HG02840 (cell line): Measurements from ENCODE around the gene C5orf22.
"Not testable (repeated sequence)": the region's sequence is repeated elsewhere in the genome, so short reads cannot be mapped to it uniquely, and the experiment has no call there.

Source experiments
- ATAC-seq: cut with Tn5 transposase; IDR thresholded peaks from one replicate; pipeline ENCODE4 v1.9.1; 2021; ENCODE audit warnings: mild to moderate bottlenecking, moderate library complexity, moderate number of reproducible peaks; ENCODE audit not compliant: unreplicated experiment, low FRiP score

C5orf22 gene

DNA sequence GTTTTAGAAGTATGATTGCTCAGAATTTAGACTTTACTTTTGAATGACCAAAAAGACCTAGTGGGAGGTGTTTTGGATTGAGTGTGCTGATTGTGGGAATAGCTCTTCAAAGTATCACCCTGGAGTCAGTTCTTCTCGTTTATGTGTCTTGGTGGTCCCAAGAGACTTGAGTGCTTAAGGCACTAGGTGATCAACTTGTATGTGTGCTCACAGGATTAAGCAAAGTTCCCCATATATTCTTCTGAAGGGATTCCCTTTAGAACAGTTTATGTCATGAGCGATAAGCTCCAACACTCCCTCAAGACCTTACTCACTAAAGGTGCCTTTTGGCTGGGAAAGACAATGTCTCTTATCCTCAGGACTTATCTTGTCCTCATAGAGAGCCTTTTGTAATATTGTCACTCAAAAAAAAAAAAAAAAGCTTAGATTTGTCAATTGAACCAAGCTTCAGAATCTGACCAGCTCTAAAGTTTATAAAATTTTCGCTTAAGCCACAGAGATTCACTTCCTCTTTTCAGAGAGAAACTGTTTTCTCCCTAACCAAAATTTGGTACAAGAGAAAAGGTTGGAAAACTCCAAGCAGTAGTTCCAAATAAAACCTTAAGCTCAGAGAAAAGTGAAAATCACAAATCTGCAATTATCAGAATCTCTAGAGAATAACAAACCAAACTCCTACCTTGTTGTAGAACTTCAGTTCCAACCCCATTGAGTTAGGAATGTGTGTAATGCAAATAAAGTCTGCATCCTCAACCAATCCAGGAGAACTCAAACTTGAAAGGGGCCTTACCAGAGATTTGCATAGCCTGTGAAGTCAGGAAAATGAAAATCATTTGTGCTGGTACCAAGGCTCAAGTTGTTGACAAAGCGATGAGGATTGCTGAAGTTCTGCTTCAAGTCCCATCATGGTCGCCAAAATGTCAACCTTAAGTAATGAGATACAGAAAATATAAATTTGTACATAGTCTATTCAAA is 66.8 kb downstream of the C5orf22 start:
- no peak for ATAC-seq

DNA sequence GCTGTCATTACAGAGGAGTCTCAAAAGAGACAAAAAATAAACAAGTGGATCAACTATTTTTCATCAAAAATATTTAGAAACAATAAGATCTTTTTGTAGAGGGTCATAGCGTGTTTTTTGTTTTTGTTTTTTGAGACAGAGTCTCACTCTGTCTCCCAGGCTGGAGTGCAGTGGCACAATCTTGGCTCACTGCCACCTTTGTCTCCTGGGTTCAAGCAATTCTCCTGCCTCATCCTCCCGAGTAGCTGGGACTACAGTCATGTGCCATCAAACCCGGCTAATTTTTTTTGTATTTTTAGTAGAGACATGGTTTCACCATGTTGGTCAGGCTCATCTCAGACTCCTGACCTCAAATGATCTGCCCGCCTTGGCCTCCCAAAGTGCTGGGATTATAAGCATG is 70.2 kb downstream of the C5orf22 start:
- ATAC-seq, result not testable (repeated sequence)

DNA sequence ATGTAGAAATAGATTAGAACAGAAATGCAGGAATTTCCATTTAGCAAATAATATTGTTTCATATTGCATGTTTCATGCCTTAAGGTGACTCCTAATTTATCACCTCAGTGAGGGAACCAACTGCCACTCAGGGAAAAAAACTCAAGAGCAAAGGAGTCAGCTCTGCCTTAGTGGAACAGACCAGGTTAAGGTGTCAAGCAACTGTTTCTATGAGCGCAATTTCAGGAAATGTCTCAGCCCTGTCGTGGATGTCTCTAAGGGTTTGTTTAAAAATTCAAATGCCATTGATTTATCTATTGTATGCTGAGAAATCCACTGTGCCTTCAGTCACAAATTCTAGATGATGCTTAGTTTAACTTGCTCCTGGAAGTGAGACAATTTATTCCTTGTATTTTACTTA is 72.1 kb downstream of the C5orf22 start:
- no peak for ATAC-seq

GRCh38 chr5:31604644-31605043 is 72.5 kb downstream of the C5orf22 start:
- no peak for ATAC-seq
